OCI-LY1 (cell line): ENCODE results near the gene PSKH1.

Source experiments
- H2AFZ ChIP-seq: fragments of 200-600 bp; sonication (generic), shearing (Covaris generic); 2 replicates; pipeline ENCODE4 v1.6.0; 2014; ENCODE audit warnings: antibody characterized with exemption, mild to moderate bottlenecking, low read length
- H3F3A ChIP-seq: fragments of 200-600 bp; sonication (generic), shearing (Covaris generic); 2 replicates; pipeline ENCODE4 v1.6.0; 2014; ENCODE audit warnings: mild to moderate bottlenecking, antibody characterized with exemption, low read length, moderate library complexity; ENCODE audit not compliant: insufficient read depth
- H3K27ac ChIP-seq: fragments of 200-600 bp; sonication (generic); 2 replicates; pipeline ENCODE4 v1.5.1; 2014; ENCODE audit warnings: low read length, mixed run types, mild to moderate bottlenecking, low read depth; ENCODE audit not compliant: poor library complexity, severe bottlenecking
- H3K27me3 ChIP-seq: fragments of 200-600 bp; sonication (generic); 2 replicates; pipeline ENCODE4 v1.6.0; 2014; ENCODE audit warnings: antibody characterized with exemption, mild to moderate bottlenecking, low read length, moderate library complexity; ENCODE audit not compliant: insufficient read depth
- H3K36me3 ChIP-seq: fragments of 200-600 bp; sonication (generic); 2 replicates; pipeline ENCODE4 v1.6.1; 2014; ENCODE audit warnings: mild to moderate bottlenecking, antibody characterized with exemption, low read length, moderate library complexity, mixed read lengths; ENCODE audit not compliant: insufficient read depth
- H3K4me1 ChIP-seq: fragments of 200-600 bp; sonication (generic); 2 replicates; pipeline ENCODE4 v1.5.1; 2014; ENCODE audit warnings: mild to moderate bottlenecking, low read length, moderate library complexity; ENCODE audit not compliant: insufficient read depth, severe bottlenecking
- H3K4me2 ChIP-seq: fragments of 200-600 bp; sonication (generic), shearing (Covaris generic); 2 replicates; pipeline ENCODE4 v1.6.1; 2014; ENCODE audit warnings: low read length
- H3K4me3 ChIP-seq: fragments of 200-600 bp; sonication (generic); 2 replicates; pipeline ENCODE4 v1.5.1; 2014; ENCODE audit warnings: low read length, low read depth, mild to moderate bottlenecking, mixed read lengths; ENCODE audit not compliant: poor library complexity, severe bottlenecking
- H3K79me2 ChIP-seq: fragments of 200-600 bp; shearing (Covaris generic); 2 replicates; pipeline ENCODE4 v1.6.1; 2016; ENCODE audit warnings: mixed run types, low read length, mixed read lengths; ENCODE audit not compliant: insufficient read depth
- H3K9ac ChIP-seq: fragments of 200-600 bp; sonication (generic), shearing (Covaris generic); 2 replicates; pipeline ENCODE4 v1.6.1; 2014; ENCODE audit warnings: mild to moderate bottlenecking, low read length, mixed read lengths
- H3K9me2 ChIP-seq: fragments of 200-600 bp; sonication (generic), shearing (Covaris generic); 2 replicates; pipeline ENCODE4 v1.6.1; 2014; ENCODE audit warnings: low read depth, mild to moderate bottlenecking, low read length, mixed read lengths
- H3K9me3 ChIP-seq: fragments of 200-600 bp; shearing (Covaris generic); 2 replicates; pipeline ENCODE4 v1.6.1; 2014; ENCODE audit warnings: low read length, mixed read lengths
- H4K20me1 ChIP-seq: fragments of 200-600 bp; sonication (generic), shearing (Covaris generic); 2 replicates; pipeline ENCODE4 v1.6.0; 2016; ENCODE audit warnings: mild to moderate bottlenecking, low read length; ENCODE audit not compliant: insufficient read depth
- CTCF ChIP-seq: fragments of 200-600 bp; sonication (generic), shearing (Covaris generic); IDR thresholded peaks from 2 replicates; pipeline ENCODE4 v1.5.1; 2017; ENCODE audit warnings: mild to moderate bottlenecking, antibody characterized with exemption, low read length, moderate library complexity, mixed read lengths
- EZH2 ChIP-seq: fragments of 200-600 bp; sonication (generic), shearing (Covaris generic); IDR thresholded peaks from 2 replicates; pipeline ENCODE4 v1.8.0; 2017; ENCODE audit warnings: borderline replicate concordance, mixed run types, mild to moderate bottlenecking, antibody characterized with exemption, low read length, moderate library complexity, mixed read lengths

PSKH1 gene

GRCh38 chr16:67847064-67847861 is 45.8 kb upstream of the PSKH1 start, which contains the start of gene CENPT:
Gene CENPT (minus strand): TSS chr16:67847693. CDS start chr16:67833859, 13,834 bp downstream.
- Histone ChIP-seq H3K79me2 (peaks cover 34% of the 10 kb centered on the region), H3K27me3 (no peaks in the 10 kb centered on the region), H3F3A (no peaks in the 10 kb centered on the region), H3K4me1 (peaks cover 44% of the 10 kb centered on the region), H4K20me1 (no peaks in the 10 kb centered on the region), H3K9me2 (no peaks in the 10 kb centered on the region), H3K4me2 (peak within 1 kb of the TSS; percentile 92), H3K9ac (peak within 1 kb of the TSS; percentile 85), H2AFZ (no peak within 1 kb of the TSS), H3K36me3 (peaks cover 6% of the 10 kb centered on the region), H3K27ac (peak within 1 kb of the TSS; percentile 87), H3K4me3 (peak within 1 kb of the TSS; percentile 95), H3K9me3 (no peaks in the 10 kb centered on the region)
- TF ChIP-seq CTCF (no peak), EZH2 (no peak)

- peaks cover 38% of the 10 kb centered on the region for H3K79me2 ChIP-seq
- TF ChIP-seq EZH2 (no peak), CTCF (no peak)
- H4K20me1 ChIP-seq = no peaks in the 10 kb centered on the region
- H3K4me3 ChIP-seq = peak overlapping the region; percentile 95
- no peaks in the 10 kb centered on the region for H3K9me3 ChIP-seq
- H3K36me3 ChIP-seq = peaks cover 6% of the 10 kb centered on the region
- peaks cover 40% of the 10 kb centered on the region for H3K4me1 ChIP-seq
- H3K9me2 ChIP-seq = no peaks in the 10 kb centered on the region
- no peak overlapping the region for H3K27ac ChIP-seq
- H2AFZ ChIP-seq = no peak overlapping the region
- H3K4me2 ChIP-seq = peak overlapping the region; percentile 92
- H3F3A ChIP-seq = no peaks in the 10 kb centered on the region
- H3K27me3 ChIP-seq = no peaks in the 10 kb centered on the region
- H3K9ac ChIP-seq = peak overlapping the region; percentile 85
These were observed 44.9 kb upstream of the PSKH1 start for GRCh38 chr16:67848118-67848517.

- no peaks in the 10 kb centered on the region for H3K4me1 ChIP-seq
- H3K4me3 ChIP-seq = no peak overlapping the region
- H3K9ac ChIP-seq = no peak overlapping the region
- TF ChIP-seq CTCF (no peak), EZH2 (no peak)
- no peaks in the 10 kb centered on the region for H4K20me1 ChIP-seq
- no peaks in the 10 kb centered on the region for H3F3A ChIP-seq
- no peak overlapping the region for H2AFZ ChIP-seq
- peaks cover 74% of the 10 kb centered on the region for H3K79me2 ChIP-seq
- no peaks in the 10 kb centered on the region for H3K27me3 ChIP-seq
- no peak overlapping the region for H3K4me2 ChIP-seq
- no peak overlapping the region for H3K27ac ChIP-seq
- H3K36me3 ChIP-seq = peaks cover 6% of the 10 kb centered on the region
- no peaks in the 10 kb centered on the region for H3K9me2 ChIP-seq
- H3K9me3 ChIP-seq = no peaks in the 10 kb centered on the region
These were observed 39.4 kb upstream of the PSKH1 start for GRCh38 chr16:67853670-67854069.
